Smooth muscle cell (in vitro differentiated cells): ENCODE data around the gene XRN2. TPM values are rescaled to one million over a fixed set of nuclear protein-coding genes. Genes with fewer than 3 reads are reported as not detected.

Experiments
- DNase-seq: peaks from one replicate; lab custom pipeline; 2025; ENCODE audit not compliant: unreplicated experiment; lab: John Stamatoyannopoulos, UW
- H2AFZ ChIP-seq: fragments of 200-600 bp; sonication (generic); 2 replicates; pipeline ENCODE4 v1.6.0; 2016; ENCODE audit warnings: antibody characterized with exemption, low read depth, mild to moderate bottlenecking
- H3F3A ChIP-seq: fragments of 200-600 bp; sonication (generic); 2 replicates; pipeline ENCODE4 v1.6.0; 2017; ENCODE audit warnings: antibody characterized with exemption, low read depth
- H3K27ac ChIP-seq: fragments of 200-600 bp; sonication (generic); 2 replicates; pipeline ENCODE4 v1.5.1; 2016; ENCODE audit warnings: low read depth, mild to moderate bottlenecking
- H3K27me3 ChIP-seq: fragments of 200-600 bp; sonication (generic); 2 replicates; pipeline ENCODE4 v1.6.1; 2016; ENCODE audit warnings: low read depth, mild to moderate bottlenecking
- H3K36me3 ChIP-seq: fragments of 200-600 bp; sonication (generic); 2 replicates; pipeline ENCODE4 v1.5.1; 2016; ENCODE audit warnings: low read depth
- H3K4me1 ChIP-seq: fragments of 200-600 bp; sonication (generic); 2 replicates; pipeline ENCODE4 v1.5.1; 2016; ENCODE audit warnings: low read depth
- H3K4me2 ChIP-seq: fragments of 200-600 bp; sonication (generic); 2 replicates; pipeline ENCODE4 v1.6.0; 2016; ENCODE audit warnings: mild to moderate bottlenecking
- H3K4me3 ChIP-seq: fragments of 200-600 bp; sonication (generic); 2 replicates; pipeline ENCODE4 v1.5.1; 2016; ENCODE audit warnings: mild to moderate bottlenecking
- H3K79me2 ChIP-seq: fragments of 200-600 bp; sonication (generic); 2 replicates; pipeline ENCODE4 v1.6.0; 2016; ENCODE audit warnings: low read depth, mild to moderate bottlenecking
- H3K9ac ChIP-seq: fragments of 200-600 bp; sonication (generic); 2 replicates; pipeline ENCODE4 v1.6.0; 2016; ENCODE audit warnings: low read depth
- H3K9me3 ChIP-seq: fragments of 200-600 bp; sonication (generic); replicated peaks from 2 replicates; pipeline ENCODE4 v1.5.1; 2016; ENCODE audit warnings: low read depth
- H4K20me1 ChIP-seq: fragments of 200-600 bp; sonication (generic); 2 replicates; pipeline ENCODE4 v1.6.0; 2016; ENCODE audit warnings: low read depth
- WGBS: methylation state at CpG from one replicate; pipeline ENCODE4 v1.1.7; 2016; ENCODE audit warnings: low lambda C conversion rate; 5-methylcytosine and 5-hydroxymethylcytosine counted together
- polyA plus RNA-seq: library from polyadenylated mRNA; unstranded; fragments of >200 nt; fragmentation: Nextera tagmentation; extraction: Ambion mirVana; gene quantifications from 2 replicates; pipeline ENCODE4 v1.2.1, GENCODE V29; 2016
- total RNA-seq: library from RNA; depleted of rRNA; stranded (reverse); fragments of >200 nt; gene quantifications from 2 replicates; pipeline ENCODE4 v1.2.3, GENCODE V29; 2014
- TF ChIP-seq, protein P1 (sequence below): fragments of 200-600 bp; sonication (generic); IDR thresholded peaks from 2 replicates; pipeline ENCODE4 v1.5.1; 2017; ENCODE audit warnings: borderline replicate concordance, mild to moderate bottlenecking, antibody characterized with exemption; ENCODE audit not compliant: insufficient read depth, poor library complexity, severe bottlenecking

Gene XRN2
- total and polyA plus RNA-seq, 2 experiments from 2014 or later, result 43.4 to 83.7 TPM

- Histone ChIP-seq H3K27me3 (no peaks in the 10 kb centered on the region), H3K79me2 (no peaks in the 10 kb centered on the region), H3K36me3 (no peaks in the 10 kb centered on the region), H3K9ac (no peak overlapping the region), H3K4me3 (no peak overlapping the region), H2AFZ (no peak overlapping the region), H3K27ac (no peak overlapping the region), H3K4me2 (no peak overlapping the region), H3K4me1 (no peaks in the 10 kb centered on the region), H4K20me1 (no peaks in the 10 kb centered on the region), H3F3A (no peaks in the 10 kb centered on the region), H3K9me3 (no peaks in the 10 kb centered on the region)
- TF ChIP-seq, protein P1, sequence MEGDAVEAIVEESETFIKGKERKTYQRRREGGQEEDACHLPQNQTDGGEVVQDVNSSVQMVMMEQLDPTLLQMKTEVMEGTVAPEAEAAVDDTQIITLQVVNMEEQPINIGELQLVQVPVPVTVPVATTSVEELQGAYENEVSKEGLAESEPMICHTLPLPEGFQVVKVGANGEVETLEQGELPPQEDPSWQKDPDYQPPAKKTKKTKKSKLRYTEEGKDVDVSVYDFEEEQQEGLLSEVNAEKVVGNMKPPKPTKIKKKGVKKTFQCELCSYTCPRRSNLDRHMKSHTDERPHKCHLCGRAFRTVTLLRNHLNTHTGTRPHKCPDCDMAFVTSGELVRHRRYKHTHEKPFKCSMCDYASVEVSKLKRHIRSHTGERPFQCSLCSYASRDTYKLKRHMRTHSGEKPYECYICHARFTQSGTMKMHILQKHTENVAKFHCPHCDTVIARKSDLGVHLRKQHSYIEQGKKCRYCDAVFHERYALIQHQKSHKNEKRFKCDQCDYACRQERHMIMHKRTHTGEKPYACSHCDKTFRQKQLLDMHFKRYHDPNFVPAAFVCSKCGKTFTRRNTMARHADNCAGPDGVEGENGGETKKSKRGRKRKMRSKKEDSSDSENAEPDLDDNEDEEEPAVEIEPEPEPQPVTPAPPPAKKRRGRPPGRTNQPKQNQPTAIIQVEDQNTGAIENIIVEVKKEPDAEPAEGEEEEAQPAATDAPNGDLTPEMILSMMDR, result no peak
- 85% methylated on average over 8 of the region's 8 CpGs for WGBS
- no peak for DNase-seq
Measured at GRCh38 chr20:21259346-21259745, 43.8 kb upstream of the XRN2 start.

- no peaks in the 10 kb centered on the region for H3K36me3 ChIP-seq
- no peak overlapping the region for H2AFZ ChIP-seq
- no peak overlapping the region for H3K9ac ChIP-seq
- no peaks in the 10 kb centered on the region for H3K27me3 ChIP-seq
- no peaks in the 10 kb centered on the region for H3K4me1 ChIP-seq
- no peak overlapping the region for H3K27ac ChIP-seq
- H3F3A ChIP-seq, result no peaks in the 10 kb centered on the region
- no peaks in the 10 kb centered on the region for H4K20me1 ChIP-seq
- no peak overlapping the region for H3K4me2 ChIP-seq
- no peaks in the 10 kb centered on the region for H3K79me2 ChIP-seq
- no peaks in the 10 kb centered on the region for H3K9me3 ChIP-seq
- WGBS, result 83% methylated on average over 2 of the region's 2 CpGs
- TF ChIP-seq, protein P1, result no peak
- DNase-seq, result no peak
- no peak overlapping the region for H3K4me3 ChIP-seq
Measured at GRCh38 chr20:21262812-21263211, 40.3 kb upstream of the XRN2 start.

GRCh38 chr20:21265261-21266190 is 37.6 kb upstream of the XRN2 start:
- DNase-seq, result no peak
- 81% methylated on average over 15 of the region's 15 CpGs for WGBS
- Histone ChIP-seq H3K27me3 (no peaks in the 10 kb centered on the region), H3K4me3 (no peak overlapping the region), H3K4me2 (no peak overlapping the region), H3K4me1 (no peaks in the 10 kb centered on the region), H2AFZ (no peak overlapping the region), H3K36me3 (no peaks in the 10 kb centered on the region), H3K9ac (no peak overlapping the region), H3K27ac (no peak overlapping the region), H3F3A (no peaks in the 10 kb centered on the region), H3K79me2 (no peaks in the 10 kb centered on the region), H4K20me1 (no peaks in the 10 kb centered on the region), H3K9me3 (no peaks in the 10 kb centered on the region)
- TF ChIP-seq, protein P1, result no peak

DNA sequence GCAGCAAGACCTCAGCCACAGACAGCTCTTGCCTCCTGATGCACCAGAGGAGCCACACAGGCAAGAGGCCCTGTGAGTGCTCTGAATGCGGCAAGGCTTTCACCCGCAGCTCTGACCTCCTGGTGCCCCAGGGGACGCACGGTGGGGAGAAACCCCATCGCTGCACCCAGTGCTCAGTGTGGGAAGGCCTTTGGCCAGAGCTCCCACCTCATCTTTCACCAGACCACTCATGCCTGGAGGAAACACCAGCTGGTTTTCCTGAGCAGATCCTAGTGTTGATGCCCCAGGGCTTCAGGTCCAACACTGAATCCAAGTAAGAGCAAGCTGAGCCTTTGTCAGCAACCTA is 37.0 kb upstream of the XRN2 start:
- TF ChIP-seq, protein P1, result no peak

More for the DNA sequence above, 37.0 kb upstream of the XRN2 start:
- Histone ChIP-seq H3K4me2 (no peak overlapping the region), H3K9me3 (no peaks in the 10 kb centered on the region), H3K4me3 (no peak overlapping the region), H3K27me3 (no peaks in the 10 kb centered on the region), H2AFZ (no peak overlapping the region), H3K79me2 (no peaks in the 10 kb centered on the region), H3K27ac (no peak overlapping the region), H3K4me1 (no peaks in the 10 kb centered on the region), H3K36me3 (no peaks in the 10 kb centered on the region), H4K20me1 (no peaks in the 10 kb centered on the region), H3F3A (no peaks in the 10 kb centered on the region), H3K9ac (no peak overlapping the region)
- WGBS, result 96% methylated on average over 5 of the region's 5 CpGs
- DNase-seq, result no peak
